HPDE6-E6E7 (cell line): ENCODE results near the gene KIAA1217.
"Not testable (repeated sequence)": the region's sequence is repeated elsewhere in the genome, so short reads cannot be mapped to it uniquely, and the experiment has no call there.

ENCODE experiments used
- DNase-seq: peaks from one replicate; pipeline ENCODE4 v3.0.0; 2011; ENCODE audit warnings: missing footprints; ENCODE audit errors: extremely low spot score

Gene KIAA1217

GRCh38 chr10:24465124-24465874, 256.4 kb downstream of the KIAA1217 start:
- no peak for DNase-seq

DNA sequence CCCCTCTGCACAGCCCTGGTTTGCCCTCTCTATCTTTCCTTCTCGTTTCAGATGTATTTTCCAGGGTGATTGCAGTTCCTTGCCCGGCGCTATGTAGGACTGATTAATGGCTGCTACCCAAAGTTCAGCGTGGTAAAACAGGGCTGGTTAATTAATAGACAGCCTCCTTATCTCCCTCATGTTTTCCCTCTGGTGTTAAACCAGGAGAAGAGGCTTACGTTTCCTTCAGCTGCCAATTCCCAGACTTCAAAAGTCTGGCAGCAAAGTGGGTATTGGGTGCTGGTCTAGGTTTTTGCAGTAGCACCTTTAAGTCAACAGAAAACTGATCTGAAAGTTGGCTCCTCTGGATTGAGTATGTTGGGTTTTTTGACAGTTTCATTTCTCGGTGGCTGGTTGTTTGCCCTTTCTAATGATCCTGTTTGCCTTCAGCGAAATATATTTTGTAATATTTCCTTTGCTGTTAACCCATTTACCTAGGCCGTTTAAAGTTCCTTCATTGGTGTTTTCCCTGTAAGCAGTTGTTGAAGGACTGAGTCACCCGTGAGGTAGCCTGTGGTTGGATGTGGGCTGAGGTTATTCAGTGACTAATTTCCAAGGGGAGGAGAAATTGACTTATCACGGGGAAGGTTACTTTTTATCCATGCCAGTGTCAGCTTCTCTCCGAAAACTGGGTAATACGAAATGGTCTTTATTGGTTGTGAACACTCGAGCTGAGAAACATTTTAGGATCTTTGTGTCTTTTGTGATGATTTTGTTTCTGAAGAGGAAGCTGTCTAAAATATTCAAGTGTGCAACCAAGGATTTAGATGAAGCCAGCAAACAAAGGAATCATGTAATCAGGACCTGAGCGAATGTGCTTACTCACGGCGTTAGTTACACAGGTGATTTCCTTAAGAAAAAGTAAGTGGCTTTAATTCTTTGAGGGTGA, 257.2 kb downstream of the KIAA1217 start:
- no peak for DNase-seq

DNA sequence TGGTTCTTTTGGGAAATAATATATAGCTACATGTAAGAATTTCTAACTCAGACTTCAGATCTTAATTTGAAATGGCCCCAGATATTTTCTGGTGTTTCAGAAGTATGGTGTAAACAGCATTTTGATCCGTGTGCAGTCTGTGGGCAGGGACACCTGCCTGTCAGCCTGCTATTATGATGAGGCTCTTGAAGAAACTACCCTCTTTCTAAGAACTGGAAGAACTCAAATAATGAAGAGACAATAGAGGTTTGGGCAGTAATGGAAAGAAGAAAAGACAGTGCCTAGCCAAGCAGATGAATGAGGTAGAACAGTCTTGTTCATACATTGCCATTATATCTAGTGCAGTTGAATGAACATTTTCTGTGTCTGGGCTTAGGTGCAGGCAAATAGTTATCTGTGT, 258.2 kb downstream of the KIAA1217 start:
- DNase-seq: no peak

DNA sequence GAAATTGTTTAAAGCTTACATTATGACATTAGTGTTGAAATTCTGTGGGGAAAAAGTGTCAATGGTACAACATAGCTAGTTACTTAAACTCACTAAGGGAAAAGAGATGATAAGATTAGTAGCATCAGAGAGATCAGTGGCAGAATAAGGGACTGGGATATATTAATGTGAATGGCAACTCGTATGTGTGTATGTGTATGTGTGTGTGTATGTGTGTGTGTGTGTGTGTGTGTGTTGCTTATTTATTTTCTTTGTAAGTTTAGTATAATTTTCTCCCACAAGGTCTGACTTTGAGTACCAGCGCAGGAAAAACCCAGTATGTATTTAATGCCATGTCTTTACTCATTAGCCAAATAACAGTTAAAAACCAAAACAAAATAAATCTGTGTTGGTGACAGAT, 258.7 kb downstream of the KIAA1217 start:
- no peak for DNase-seq

- no peak for DNase-seq
These were observed 259.4 kb downstream of the KIAA1217 start for GRCh38 chr10:24468281-24468751.

DNA sequence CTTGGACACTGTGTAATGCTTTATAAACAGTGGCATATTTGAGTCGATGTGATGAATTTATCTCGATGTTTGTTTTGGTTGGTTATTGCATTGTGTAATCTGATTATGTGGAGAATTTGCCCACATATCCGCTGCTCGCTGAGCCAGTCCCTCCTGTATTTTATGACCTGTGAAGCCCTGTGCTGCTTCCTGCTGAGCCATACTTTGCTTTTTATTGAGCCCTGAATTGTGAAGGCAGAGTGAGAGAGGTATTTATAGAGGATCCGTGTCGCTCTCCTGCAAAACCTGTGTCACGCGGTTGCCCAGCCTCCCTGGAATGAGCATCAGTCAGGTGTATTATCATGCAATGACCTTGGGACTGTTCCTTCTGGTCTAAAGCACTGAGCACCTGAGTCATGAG, 261.1 kb downstream of the KIAA1217 start:
- DNase-seq: no peak

DNA sequence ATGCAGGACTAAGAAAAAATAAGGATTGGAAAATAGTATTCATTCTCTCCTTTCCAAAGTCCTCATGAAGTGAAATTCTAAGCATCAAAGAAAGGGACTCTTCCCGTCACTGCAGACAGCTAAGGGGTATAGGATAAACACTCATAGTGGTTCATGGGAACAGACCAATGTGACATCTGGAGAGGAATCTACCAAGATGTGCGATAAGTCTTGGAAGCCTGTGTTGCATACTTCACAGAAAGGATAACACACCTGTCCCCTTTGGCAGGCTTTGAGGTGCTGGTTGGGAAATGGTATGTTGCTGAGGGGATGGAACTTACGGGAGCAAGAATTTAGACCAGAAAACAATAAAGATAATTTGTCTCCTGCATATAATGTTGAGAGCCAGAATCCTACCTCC, 266.7 kb downstream of the KIAA1217 start:
- DNase-seq: no peak

DNA sequence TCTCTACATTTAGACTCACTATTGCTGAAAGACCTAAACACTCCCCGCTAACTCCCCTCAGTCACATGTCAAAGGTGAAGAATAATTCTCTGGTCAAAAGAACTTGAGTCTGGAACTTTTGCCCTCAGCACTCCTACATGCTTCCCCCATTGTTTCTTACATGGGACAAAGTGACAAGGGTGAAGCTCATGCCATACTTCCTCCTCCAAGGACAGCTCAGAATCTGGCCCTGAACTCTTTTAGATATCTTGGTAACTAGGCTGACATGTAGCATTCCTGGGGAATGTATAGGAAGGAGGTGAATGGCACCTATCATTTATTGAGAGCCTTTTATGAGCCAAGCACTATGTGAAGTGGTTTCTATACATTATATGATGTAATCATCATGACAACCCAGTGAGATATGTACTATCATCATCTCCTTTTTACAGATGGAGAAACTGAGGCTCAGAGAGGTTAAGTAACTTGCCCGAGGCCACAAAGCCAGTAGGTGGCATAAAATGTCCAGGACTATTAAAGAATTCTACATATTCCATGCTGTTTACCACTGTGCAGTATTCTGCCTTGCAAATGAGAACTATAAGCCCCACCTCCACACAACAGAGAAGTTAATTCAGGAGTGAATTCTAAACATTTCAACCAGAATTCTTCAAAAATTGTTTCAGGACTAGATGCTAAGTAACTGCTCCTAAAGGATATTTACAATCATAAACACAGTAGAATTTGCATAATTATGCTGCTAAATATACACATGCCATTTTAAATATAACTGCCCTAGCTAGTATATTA, 268.2 kb downstream of the KIAA1217 start:
- DNase-seq: no peak

GRCh38 chr10:24477915-24478314, 269.0 kb downstream of the KIAA1217 start:
- DNase-seq: no peak

DNA sequence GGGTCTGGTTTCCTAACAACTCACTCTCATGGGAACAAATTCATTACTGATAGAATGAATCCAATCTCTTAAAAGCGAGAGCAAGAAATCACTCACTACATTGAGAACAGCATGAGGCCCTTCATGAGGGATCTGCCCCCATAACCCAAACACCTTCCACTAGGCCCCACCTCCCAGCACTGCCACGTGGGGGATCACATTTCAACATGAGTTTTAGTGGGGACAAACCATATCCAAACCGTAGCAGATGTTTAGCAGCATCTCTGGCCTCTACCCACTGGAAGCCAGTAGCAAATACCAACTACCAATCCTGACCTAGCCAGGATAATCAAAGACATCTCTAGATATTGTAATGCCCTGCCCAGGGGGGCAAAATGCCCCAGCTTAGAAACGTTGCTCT, 270.9 kb downstream of the KIAA1217 start:
- DNase-seq: no peak

- no peak for DNase-seq
These were observed 271.5 kb downstream of the KIAA1217 start for GRCh38 chr10:24480447-24480846.

- DNase-seq: no peak
These were observed 272.3 kb downstream of the KIAA1217 start for GRCh38 chr10:24481241-24481640.

GRCh38 chr10:24482713-24483112, 273.8 kb downstream of the KIAA1217 start:
- DNase-seq: not testable (repeated sequence)

DNA sequence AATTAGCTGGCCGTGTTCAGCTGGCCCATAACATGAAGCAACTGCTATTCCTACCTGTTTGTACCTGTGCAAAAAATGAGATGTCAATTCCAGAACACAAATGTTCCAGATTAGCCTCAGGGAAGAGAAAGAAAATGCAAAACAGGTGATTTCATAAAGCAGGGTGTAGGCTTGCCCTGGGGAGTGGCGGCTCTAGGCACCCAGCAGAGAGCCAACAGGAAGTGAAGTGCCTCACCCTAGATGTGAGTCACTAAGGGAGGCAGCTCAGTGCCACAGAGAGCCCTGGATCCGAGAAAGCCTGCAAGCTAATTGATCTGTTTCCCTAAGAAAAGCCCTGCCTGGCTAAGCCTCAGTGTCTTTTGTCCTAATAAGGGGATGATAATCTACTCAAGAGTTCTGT, 274.8 kb downstream of the KIAA1217 start:
- DNase-seq: peak; percentile 79

DNA sequence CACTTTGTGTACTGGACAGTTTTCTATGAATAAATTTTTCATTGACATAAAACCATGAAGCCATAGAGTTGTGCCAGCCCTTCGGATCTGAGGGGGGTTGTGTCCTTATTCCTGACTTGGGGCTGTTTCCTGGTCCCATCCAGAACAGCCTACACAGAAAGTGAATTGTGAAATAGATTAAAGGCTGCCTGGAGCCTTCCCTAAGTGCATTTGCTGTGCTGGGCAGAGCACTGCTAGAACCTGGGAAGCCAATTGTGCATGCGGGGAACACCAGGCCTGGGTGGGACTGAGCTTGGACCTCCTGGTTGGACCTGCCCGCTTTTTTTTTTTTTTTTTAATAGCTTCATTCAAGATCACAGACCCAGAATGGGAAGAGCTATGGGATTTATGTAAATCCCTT, 275.8 kb downstream of the KIAA1217 start:
- DNase-seq: no peak

- no peak for DNase-seq
These were observed 276.4 kb downstream of the KIAA1217 start for GRCh38 chr10:24485304-24485703.

DNA sequence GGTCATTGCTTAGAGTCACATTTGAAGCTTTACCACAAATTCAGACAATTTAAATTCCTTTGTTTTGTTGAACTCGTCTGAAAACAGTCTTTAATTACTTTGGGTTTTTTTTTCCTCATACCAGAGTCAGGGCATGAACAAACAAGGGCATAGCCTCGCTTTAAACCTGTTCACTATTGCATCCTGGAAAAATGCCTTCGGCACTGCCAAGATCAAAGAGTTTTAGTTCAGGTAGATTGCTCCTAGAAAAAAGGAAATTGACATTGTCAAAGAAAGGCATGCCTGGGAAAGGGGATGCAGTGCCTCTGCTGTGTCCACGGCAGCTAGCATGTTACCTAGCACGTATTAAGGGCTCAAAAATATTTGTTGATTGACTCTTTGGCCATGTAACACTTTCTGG, 279.7 kb downstream of the KIAA1217 start:
- DNase-seq: no peak

- no peak for DNase-seq
These were observed 284.2 kb downstream of the KIAA1217 start for GRCh38 chr10:24493165-24493564.

DNA sequence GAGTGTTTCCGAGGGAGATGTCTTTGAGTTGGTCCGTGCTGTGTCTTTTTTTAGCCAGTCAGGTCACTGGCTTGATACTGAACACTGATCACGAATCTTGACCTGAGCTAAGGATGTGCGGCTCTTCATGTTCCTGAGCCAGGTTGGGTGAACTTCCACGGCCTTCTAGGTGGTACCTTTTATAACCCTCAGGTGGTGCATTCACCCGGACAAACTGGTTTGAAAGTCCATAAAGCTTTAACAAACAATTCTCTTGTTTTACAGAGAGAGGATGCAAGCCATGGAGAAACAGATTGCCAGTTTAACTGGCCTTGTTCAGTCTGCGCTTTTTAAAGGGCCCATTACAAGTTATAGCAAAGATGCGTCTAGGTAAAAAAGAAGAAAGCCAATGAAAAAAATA, 285.3 kb downstream of the KIAA1217 start:
- DNase-seq: no peak

DNA sequence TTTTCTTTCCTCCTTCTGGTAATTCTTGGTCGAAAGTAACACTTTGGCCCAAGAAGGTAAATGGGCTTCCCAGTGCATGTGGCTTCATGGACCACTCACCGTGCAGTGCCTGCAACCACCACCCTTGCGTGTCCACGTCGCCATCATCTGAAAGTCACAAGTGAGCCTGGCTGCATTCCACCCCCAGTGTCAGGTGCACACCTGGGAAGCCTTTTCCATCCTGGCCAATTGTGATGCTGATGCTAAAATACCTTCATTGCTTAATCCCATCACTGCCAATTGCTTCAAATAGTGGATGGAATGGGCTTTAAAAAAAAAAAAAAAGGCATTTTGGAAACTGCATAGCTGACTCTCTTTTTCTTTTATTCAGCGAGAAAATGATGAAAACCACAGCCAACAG, 285.8 kb downstream of the KIAA1217 start:
- no peak for DNase-seq

DNA sequence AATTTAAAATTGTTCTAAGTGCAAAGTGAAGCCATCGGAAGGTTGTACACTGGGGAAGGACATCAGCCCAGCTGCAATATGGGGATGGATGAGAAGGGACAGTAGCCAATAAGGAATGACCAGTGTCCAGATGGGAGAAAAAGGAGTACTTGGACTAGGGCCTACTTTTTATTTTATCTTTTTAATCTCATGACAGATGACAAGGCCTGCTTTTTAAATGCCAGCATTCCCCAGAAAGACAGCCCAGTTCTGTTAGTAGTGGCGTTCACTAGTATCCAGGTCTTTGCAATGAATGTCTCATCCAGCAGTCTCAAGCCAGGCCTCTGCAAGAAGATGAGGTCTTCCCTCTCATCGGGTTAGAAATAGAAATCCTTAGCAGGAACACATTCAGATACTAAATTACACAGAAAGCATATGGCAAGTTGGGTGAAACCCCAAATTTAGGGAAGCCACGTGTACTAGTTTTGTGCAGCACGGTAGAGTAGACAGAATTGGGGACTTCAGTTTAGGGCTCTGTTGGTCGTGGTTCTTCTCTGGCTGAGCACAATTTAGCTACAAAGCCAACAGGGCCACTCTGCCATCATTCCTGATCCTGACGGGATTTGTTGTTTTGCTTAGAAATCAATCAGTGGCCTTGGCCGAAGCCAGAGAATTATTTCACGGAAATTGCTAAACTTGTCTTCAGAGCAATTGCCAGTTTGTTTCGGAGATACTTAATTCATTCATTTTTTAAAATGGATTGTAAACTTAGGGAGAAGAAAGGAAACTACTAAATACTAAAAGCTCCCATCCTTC, 286.9 kb downstream of the KIAA1217 start:
- DNase-seq: no peak
